Peyer's patch (tissue), 4 donors: ENCODE measurements around the gene DMPK. TPM values are rescaled to one million over a fixed set of nuclear protein-coding genes. Genes with fewer than 3 reads are reported as not detected.

Experiments
- DNase-seq, 3 donors: peaks; one replicate each; pipeline ENCODE4 v3.0.0-alpha.2; 2017 to 2019
- H3K27ac ChIP-seq, 4 donors: fragments of 200-600 bp; sonication (generic); one replicate each; pipeline ENCODE4 v1.5.1; 2016 to 2019
- H3K27me3 ChIP-seq, 2 donors: fragments of 200-600 bp; sonication (generic); one replicate each; pipeline ENCODE4 v1.5.1; 2019
- H3K36me3 ChIP-seq, 3 donors: fragments of 200-600 bp; sonication (generic); one replicate each; pipeline ENCODE4 v1.5.1; 2016 to 2019
- H3K4me1 ChIP-seq, 4 donors: fragments of 200-600 bp; sonication (generic); one replicate each; pipeline ENCODE4 v1.5.1; 2016 to 2019
- H3K4me3 ChIP-seq, 4 donors: fragments of 200-600 bp; sonication (generic); 1 replicate in 3 of 4; 2 replicates in 1 of 4; pipeline ENCODE4 v1.5.1; 2016 to 2019; ENCODE audit warnings: mild to moderate bottlenecking in 1 of 4
- H3K9me3 ChIP-seq, 4 donors: fragments of 200-600 bp; sonication (generic); one replicate each; pipeline ENCODE4 v1.5.1; 2016 to 2019; ENCODE audit warnings: mild to moderate bottlenecking in 1 of 4
- CTCF ChIP-seq, 6 experiments: fragments of 450-650 bp in 4 of 6; fragments of 200-600 bp in 2 of 6; sonication (generic) in 1 of 6; IDR thresholded peaks; one replicate each; pipeline ENCODE4 v1.5.1; 2017 to 2019; ENCODE audit warnings: antibody characterized with exemption in 6 of 6, mild to moderate bottlenecking in 3 of 6, moderate library complexity in 1 of 6
- POLR2A ChIP-seq, 2 donors: fragments of 450-650 bp; IDR thresholded peaks; one replicate each; pipeline ENCODE4 v1.5.1; 2017; ENCODE audit warnings: antibody characterized with exemption in 2 of 2, mild to moderate bottlenecking in 2 of 2, moderate library complexity in 2 of 2
- total RNA-seq, 4 donors: library from RNA; depleted of rRNA; stranded (reverse); fragments of >200 nt; gene quantifications; one replicate each; pipeline ENCODE4 v1.1.0, GENCODE V29; 2016

DMPK gene
- total RNA-seq = 10 to 100 TPM; 10.5 to 63.5 (median 43.5) TPM

GRCh38 chr19:45782162-45782691 lies at the start of gene DMPK:
Gene DMPK (minus strand): TSS chr19:45782490. CDS start chr19:45782352, 138 bp downstream.
- Histone ChIP-seq H3K9me3 (no peaks in the 10 kb centered on the region), H3K4me3 (peak within 1 kb of the TSS; percentile 30 to 59 (median 37)), H3K27ac (peak within 1 kb of the TSS; percentile 58 to 88 (median 71)), H3K4me1 (peaks cover 0 to 45% (median 15%) of the 10 kb centered on the region in 4 donors), H3K36me3 (peaks cover 0 to 31% (median 0%) of the 10 kb centered on the region in 3 donors), H3K27me3 (no peaks in the 10 kb centered on the region)
- no peak for TF ChIP-seq POLR2A (IDR thresholded peaks at IDR 0.05)
- TF ChIP-seq CTCF (IDR thresholded peaks at IDR 0.05) = no peak
- DNase-seq = peak in 1 of 3 donors; percentile 53

GRCh38 chr19:45828945-45829344 lies 46.7 kb upstream of the DMPK start:
- no peaks in the 10 kb centered on the region for H3K9me3 ChIP-seq
- H3K4me1 ChIP-seq = no peaks in the 10 kb centered on the region
- no peak for DNase-seq
- H3K36me3 ChIP-seq = peaks cover 0 to 95% (median 0%) of the 10 kb centered on the region in 3 donors
- no peak overlapping the region for H3K4me3 ChIP-seq
- no peaks in the 10 kb centered on the region for H3K27me3 ChIP-seq
- no peak for TF ChIP-seq POLR2A (IDR thresholded peaks at IDR 0.05)
- TF ChIP-seq CTCF (IDR thresholded peaks at IDR 0.05) = no peak
- no peak overlapping the region for H3K27ac ChIP-seq

- no peak for DNase-seq
- Histone ChIP-seq H3K27ac (no peak overlapping the region), H3K4me3 (no peak overlapping the region), H3K4me1 (no peaks in the 10 kb centered on the region), H3K36me3 (peaks cover 0 to 95% (median 0%) of the 10 kb centered on the region in 3 donors), H3K27me3 (no peaks in the 10 kb centered on the region), H3K9me3 (no peaks in the 10 kb centered on the region)
- TF ChIP-seq POLR2A (IDR thresholded peaks at IDR 0.05) (no peak), CTCF (IDR thresholded peaks at IDR 0.05) (no peak)
These were observed 46.2 kb upstream of the DMPK start for GRCh38 chr19:45828523-45828922.

GRCh38 chr19:45827459-45828093 lies 45.3 kb upstream of the DMPK start:
- no peak overlapping the region for H3K27ac ChIP-seq
- TF ChIP-seq POLR2A (IDR thresholded peaks at IDR 0.05) = no peak
- TF ChIP-seq CTCF (IDR thresholded peaks at IDR 0.05) = no peak
- DNase-seq = no peak
- no peaks in the 10 kb centered on the region for H3K9me3 ChIP-seq
- H3K4me1 ChIP-seq = no peaks in the 10 kb centered on the region
- H3K4me3 ChIP-seq = no peak overlapping the region
- no peaks in the 10 kb centered on the region for H3K27me3 ChIP-seq
- peaks cover 0 to 95% (median 0%) of the 10 kb centered on the region in 3 donors for H3K36me3 ChIP-seq

GRCh38 chr19:45826934-45827333 lies 44.6 kb upstream of the DMPK start:
- Histone ChIP-seq H3K9me3 (no peaks in the 10 kb centered on the region), H3K27ac (no peak overlapping the region), H3K36me3 (peaks cover 0 to 92% (median 0%) of the 10 kb centered on the region in 3 donors), H3K4me1 (no peaks in the 10 kb centered on the region), H3K4me3 (no peak overlapping the region), H3K27me3 (no peaks in the 10 kb centered on the region)
- TF ChIP-seq POLR2A (IDR thresholded peaks at IDR 0.05) (no peak), CTCF (IDR thresholded peaks at IDR 0.05) (no peak)
- no peak for DNase-seq
